PC-9 (cell line): ENCODE measurements around the gene FIG4. TPM values are rescaled to one million over a fixed set of nuclear protein-coding genes. Genes with fewer than 3 reads are reported as not detected.
"Not testable (repeated sequence)": the region's sequence is repeated elsewhere in the genome, so short reads cannot be mapped to it uniquely, and the experiment has no call there.

Experiments
- BruUV-seq: library from RNA; stranded (reverse); fragments of 400-500 nt; replicated peaks from 2 replicates; lab custom pipeline; 2021; lab: Mats Ljungman, UMichigan
- CTCF ChIA-PET: fragments of 300-600 bp; sonication (Branson Sonifier 250); formaldehyde crosslinking; loops from one replicate; lab custom pipeline; 2022; ENCODE audit warnings: antibody characterized with exemption; lab: Charles Lee
- POLR2A ChIA-PET: fragments of 300-600 bp; sonication (Branson Sonifier 250); formaldehyde crosslinking; loops from one replicate; lab custom pipeline; 2022; ENCODE audit warnings: antibody characterized with exemption; ENCODE audit not compliant: unreplicated experiment; lab: Charles Lee
- DNase-seq, 2 experiments: peaks; one replicate each; pipeline versions ENCODE4 v3.0.0 to v3.0.0-alpha.2; 2015 to 2022; ENCODE audit warnings: mixed read lengths in 1 of 2
- H2AFZ ChIP-seq: fragments of 200-600 bp; sonication (generic); 2 replicates; pipeline ENCODE4 v1.8.1; 2017; ENCODE audit warnings: antibody characterized with exemption
- H3F3A ChIP-seq: fragments of 200-600 bp; sonication (generic); 2 replicates; pipeline ENCODE4 v1.8.1; 2017; ENCODE audit warnings: antibody characterized with exemption, mild to moderate bottlenecking, low read depth; ENCODE audit not compliant: insufficient read depth
- H3K27ac ChIP-seq: fragments of 200-600 bp; sonication (generic); 2 replicates; pipeline ENCODE4 v1.6.1; 2016; ENCODE audit warnings: mixed run types
- H3K27me3 ChIP-seq: fragments of 200-600 bp; sonication (generic); 2 replicates; pipeline ENCODE4 v1.6.1; 2016; ENCODE audit warnings: low read depth, mixed run types; ENCODE audit not compliant: insufficient read depth
- H3K36me3 ChIP-seq: fragments of 200-600 bp; sonication (generic); 2 replicates; pipeline ENCODE4 v1.6.1; 2016; ENCODE audit warnings: low read depth, mixed run types
- H3K4me1 ChIP-seq: fragments of 200-600 bp; sonication (generic); replicated peaks from 2 replicates; pipeline ENCODE4 v1.6.1; 2016; ENCODE audit warnings: mixed run types; ENCODE audit not compliant: insufficient read depth
- H3K4me2 ChIP-seq: fragments of 200-600 bp; sonication (generic); 2 replicates; pipeline ENCODE4 v1.6.1; 2017; ENCODE audit warnings: mixed run types
- H3K4me3 ChIP-seq: fragments of 200-600 bp; sonication (generic); 2 replicates; pipeline ENCODE4 v1.6.1; 2016; ENCODE audit warnings: mixed run types
- H3K79me2 ChIP-seq: fragments of 200-600 bp; sonication (generic); 2 replicates; pipeline ENCODE4 v1.6.1; 2017; ENCODE audit warnings: low read depth, mixed run types
- H3K9me2 ChIP-seq: fragments of 200-600 bp; sonication (generic); 2 replicates; pipeline ENCODE4 v1.8.1; 2017; ENCODE audit warnings: mild to moderate bottlenecking; ENCODE audit not compliant: insufficient read depth
- H3K9me3 ChIP-seq: fragments of 200-600 bp; sonication (generic); 2 replicates; pipeline ENCODE4 v1.8.1; 2016; ENCODE audit warnings: low read depth; ENCODE audit not compliant: insufficient read depth
- H4K20me1 ChIP-seq: fragments of 200-600 bp; sonication (generic); 2 replicates; pipeline ENCODE4 v1.8.1; 2017; ENCODE audit not compliant: insufficient read depth
- EZH2 ChIP-seq: fragments of 200-600 bp; sonication (generic); IDR thresholded peaks from 2 replicates; pipeline ENCODE4 v1.8.0; 2017; ENCODE audit warnings: antibody characterized with exemption, low read depth
- intact Hi-C: fragments of 100-400 bp; cut with micrococcal nuclease; formaldehyde crosslinking; loops from one replicate; pipeline ENCODE4 v1.10.0; 2022; ENCODE audit not compliant: unreplicated experiment
- total RNA-seq: library from RNA; stranded (reverse); gene quantifications from 2 replicates; pipeline ENCODE4 v1.2.3, GENCODE V29; 2021
- TF ChIP-seq, protein P1 (sequence below): fragments of 200-600 bp; sonication (generic); conservative IDR thresholded peaks from 2 replicates; pipeline ENCODE4 v1.6.1; 2017; ENCODE audit warnings: mixed run types, antibody characterized with exemption, mild to moderate bottlenecking, moderate library complexity

Gene FIG4
- total RNA-seq, 1 experiment from 2014 or later, result 16.5 TPM

DNA sequence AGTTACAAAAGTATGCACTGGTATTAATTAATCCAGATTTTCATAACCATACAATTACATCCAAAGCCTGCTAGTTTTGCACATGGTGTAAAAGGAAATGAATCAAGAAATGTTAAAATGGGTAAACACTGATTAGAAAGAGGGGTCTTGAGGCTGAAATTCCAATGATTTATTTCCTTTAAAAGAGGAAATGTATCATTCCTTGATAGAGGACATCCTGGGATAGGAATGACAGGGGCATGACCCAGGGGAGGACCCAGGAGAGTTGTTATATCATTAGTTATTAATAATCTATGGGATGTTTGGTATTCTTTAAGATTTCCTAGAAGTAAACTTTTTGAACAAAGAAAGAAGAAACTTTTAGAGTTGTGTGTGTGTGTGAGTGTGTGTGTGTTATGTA lies 18.3 kb upstream of the FIG4 start:
- Histone ChIP-seq H3K27me3 (no peaks in the 10 kb centered on the region), H3K27ac (no peak overlapping the region), H3K9me3 (no peaks in the 10 kb centered on the region), H3K4me3 (no peak overlapping the region), H4K20me1 (no peaks in the 10 kb centered on the region), H3K36me3 (no peaks in the 10 kb centered on the region), H3K79me2 (no peaks in the 10 kb centered on the region), H2AFZ (no peak overlapping the region), H3F3A (no peaks in the 10 kb centered on the region), H3K9me2 (no peaks in the 10 kb centered on the region), H3K4me1 (no peaks in the 10 kb centered on the region), H3K4me2 (no peak overlapping the region)
- intact Hi-C loops, result no loop called here
- no TSS peak for BruUV-seq
- CTCF ChIA-PET, result no interaction called here
- TF ChIP-seq, protein P1, sequence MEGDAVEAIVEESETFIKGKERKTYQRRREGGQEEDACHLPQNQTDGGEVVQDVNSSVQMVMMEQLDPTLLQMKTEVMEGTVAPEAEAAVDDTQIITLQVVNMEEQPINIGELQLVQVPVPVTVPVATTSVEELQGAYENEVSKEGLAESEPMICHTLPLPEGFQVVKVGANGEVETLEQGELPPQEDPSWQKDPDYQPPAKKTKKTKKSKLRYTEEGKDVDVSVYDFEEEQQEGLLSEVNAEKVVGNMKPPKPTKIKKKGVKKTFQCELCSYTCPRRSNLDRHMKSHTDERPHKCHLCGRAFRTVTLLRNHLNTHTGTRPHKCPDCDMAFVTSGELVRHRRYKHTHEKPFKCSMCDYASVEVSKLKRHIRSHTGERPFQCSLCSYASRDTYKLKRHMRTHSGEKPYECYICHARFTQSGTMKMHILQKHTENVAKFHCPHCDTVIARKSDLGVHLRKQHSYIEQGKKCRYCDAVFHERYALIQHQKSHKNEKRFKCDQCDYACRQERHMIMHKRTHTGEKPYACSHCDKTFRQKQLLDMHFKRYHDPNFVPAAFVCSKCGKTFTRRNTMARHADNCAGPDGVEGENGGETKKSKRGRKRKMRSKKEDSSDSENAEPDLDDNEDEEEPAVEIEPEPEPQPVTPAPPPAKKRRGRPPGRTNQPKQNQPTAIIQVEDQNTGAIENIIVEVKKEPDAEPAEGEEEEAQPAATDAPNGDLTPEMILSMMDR, result no peak
- no peak for TF ChIP-seq EZH2
- DNase-seq, result no peak
- POLR2A ChIA-PET, result no interaction called here

DNA sequence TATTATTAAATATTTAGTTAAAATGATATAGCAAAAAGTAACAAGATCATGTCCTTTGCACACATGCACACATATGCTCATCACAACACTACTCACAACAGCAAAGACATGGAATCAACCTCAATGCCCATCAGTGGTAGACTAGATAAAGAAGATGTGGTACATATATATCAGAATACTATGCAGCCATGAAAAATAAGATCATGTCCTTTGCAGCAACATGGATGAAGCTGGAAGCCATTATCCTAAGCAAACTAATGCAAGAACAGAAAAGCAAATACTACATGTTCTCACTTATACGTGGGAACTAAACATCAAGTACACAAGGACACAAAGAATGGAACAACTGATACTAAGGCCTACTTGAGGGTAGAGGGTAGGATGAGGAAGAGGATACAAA lies 14.4 kb upstream of the FIG4 start:
- no peaks in the 10 kb centered on the region for H3K9me3 ChIP-seq
- BruUV-seq, result no TSS peak
- H3K27me3 ChIP-seq, result no peaks in the 10 kb centered on the region
- no peak overlapping the region for H3K27ac ChIP-seq
- no peak for DNase-seq
- TF ChIP-seq EZH2, result no peak
- TF ChIP-seq, protein P1, result no peak
- no peak overlapping the region for H3K4me3 ChIP-seq
- H3K4me1 ChIP-seq, result no peaks in the 10 kb centered on the region
- no peaks in the 10 kb centered on the region for H4K20me1 ChIP-seq
- intact Hi-C loops, result no loop called here
- H3F3A ChIP-seq, result no peaks in the 10 kb centered on the region
- H3K9me2 ChIP-seq, result no peaks in the 10 kb centered on the region
- ChIA-PET POLR2A (no interaction called here), CTCF (no interaction called here)
- no peak overlapping the region for H2AFZ ChIP-seq
- no peak overlapping the region for H3K4me2 ChIP-seq
- H3K79me2 ChIP-seq, result no peaks in the 10 kb centered on the region
- no peaks in the 10 kb centered on the region for H3K36me3 ChIP-seq

DNA sequence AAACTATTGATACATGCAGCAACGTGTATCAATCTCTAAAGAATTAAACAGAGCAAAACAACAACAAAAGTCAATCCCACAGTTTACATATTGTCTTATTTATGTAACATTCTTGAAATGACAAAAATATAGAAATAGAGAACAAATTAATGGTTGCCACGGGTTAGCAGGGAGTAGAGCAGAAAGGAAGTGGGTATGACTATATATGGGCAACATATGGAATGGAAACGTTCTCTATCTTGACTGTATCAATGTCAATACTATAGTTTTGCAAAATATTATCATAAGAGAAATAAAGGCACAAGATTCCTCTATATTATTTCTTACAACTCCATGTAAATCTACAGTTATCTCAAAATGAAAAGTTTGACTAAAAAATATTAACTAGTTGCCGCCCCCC lies 12.9 kb upstream of the FIG4 start:
- ChIA-PET CTCF (no interaction called here), POLR2A (no interaction called here)
- intact Hi-C loops, result no loop called here
- Histone ChIP-seq H3K79me2 (no peaks in the 10 kb centered on the region), H3K9me2 (no peaks in the 10 kb centered on the region), H3K4me2 (no peak overlapping the region), H3K27ac (no peak overlapping the region), H4K20me1 (no peaks in the 10 kb centered on the region), H3K4me3 (no peak overlapping the region), H2AFZ (no peak overlapping the region), H3K36me3 (no peaks in the 10 kb centered on the region), H3K27me3 (no peaks in the 10 kb centered on the region), H3K9me3 (no peaks in the 10 kb centered on the region), H3K4me1 (no peaks in the 10 kb centered on the region), H3F3A (no peaks in the 10 kb centered on the region)
- no TSS peak for BruUV-seq
- DNase-seq, result no peak
- no peak for TF ChIP-seq EZH2
- TF ChIP-seq, protein P1, result no peak

DNA sequence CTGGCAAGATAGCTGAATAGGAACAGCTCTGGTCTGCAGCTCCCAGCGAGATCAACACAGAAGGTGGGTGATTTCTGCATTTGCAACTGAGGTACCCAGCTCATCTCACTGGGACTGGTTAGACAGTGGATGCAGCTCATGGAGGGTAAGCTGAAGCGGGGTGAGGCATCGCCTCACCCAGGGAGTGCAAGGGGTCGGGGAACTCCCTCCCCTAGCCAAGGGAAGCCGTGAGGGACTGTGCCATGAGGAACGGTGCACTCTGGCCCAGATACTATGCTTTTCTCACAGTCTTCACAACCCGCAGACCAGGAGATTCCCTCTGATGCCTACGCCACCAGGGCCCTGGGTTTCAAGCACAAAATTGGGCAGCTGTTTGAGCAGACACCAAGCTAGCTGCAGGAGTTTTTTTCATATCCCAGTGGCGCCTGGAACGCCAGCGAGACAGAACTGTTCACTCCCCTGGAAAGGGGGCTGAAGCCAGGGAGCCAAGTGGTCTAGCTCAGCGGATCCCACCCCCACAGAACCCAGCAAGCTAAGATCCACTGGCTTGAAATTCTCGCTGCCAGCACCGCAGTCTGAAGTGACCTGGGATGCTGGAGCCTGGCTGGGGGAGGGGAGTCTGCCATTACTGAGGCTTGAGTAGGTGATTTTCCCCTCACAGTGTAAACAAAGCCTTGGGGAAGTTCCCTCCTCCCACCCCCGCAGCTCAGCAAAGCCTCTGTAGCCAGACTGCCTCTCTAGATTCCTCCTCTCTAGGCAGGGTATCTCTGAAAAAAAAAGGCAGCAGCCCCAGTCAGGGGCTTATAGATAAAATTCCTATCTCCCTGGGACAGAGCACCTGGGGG lies 12.2 kb upstream of the FIG4 start:
- H4K20me1 ChIP-seq, H3K27me3 ChIP-seq, BruUV-seq, H3F3A ChIP-seq, H2AFZ ChIP-seq, intact Hi-C loops, H3K9me3 ChIP-seq, H3K4me3 ChIP-seq, H3K79me2 ChIP-seq, H3K27ac ChIP-seq, H3K36me3 ChIP-seq, CTCF ChIA-PET, DNase-seq, POLR2A ChIA-PET, H3K4me2 ChIP-seq, H3K9me2 ChIP-seq, H3K4me1 ChIP-seq: not testable (repeated sequence)
